SK-N-SH treated with all-trans-retinoic acid at 6 μM for 48 hours (cell line): ENCODE measurements around the gene ARHGEF16.

ENCODE experiments used
- ATAC-seq: fragments of 200-7000 bp; cut with Tn5 transposase; 3 replicates; pipeline ENCODE4 v1.9.1; 2020; ENCODE audit warnings: mild to moderate bottlenecking, moderate library complexity
- ARNTL ChIP-seq: fragments of 450-650 bp; formaldehyde crosslinking; IDR thresholded peaks from 2 replicates; pipeline ENCODE4 v1.5.0; 2020; ENCODE audit warnings: low read depth, mild to moderate bottlenecking, moderate library complexity, borderline replicate concordance
- BACH2 ChIP-seq: fragments of 250-450 bp; sonication (Bioruptor Pico); IDR thresholded peaks from 2 replicates; pipeline ENCODE4 v1.9.0; 2021; ENCODE audit warnings: mild to moderate bottlenecking, borderline replicate concordance
- CSDC2 ChIP-seq: fragments of 250-450 bp; sonication (Bioruptor Pico); IDR thresholded peaks from 2 replicates; pipeline ENCODE4 v1.5.0; 2020; ENCODE audit warnings: mild to moderate bottlenecking, moderate library complexity
- ESRRG ChIP-seq: fragments of 250-450 bp; sonication (Bioruptor Pico); IDR thresholded peaks from 2 replicates; pipeline ENCODE4 v1.6.1; 2021; ENCODE audit warnings: mild to moderate bottlenecking
- OSR1 ChIP-seq: fragments of 250-450 bp; sonication (Bioruptor Pico); IDR thresholded peaks from 2 replicates; pipeline ENCODE4 v1.8.0; 2022; ENCODE audit warnings: moderate library complexity, mild to moderate bottlenecking, inconsistent platforms
- PPARA ChIP-seq: fragments of 250-450 bp; sonication (Bioruptor Pico); IDR thresholded peaks from 2 replicates; pipeline ENCODE4 v1.5.0; 2020; ENCODE audit warnings: mild to moderate bottlenecking, borderline replicate concordance
- RARB ChIP-seq: fragments of 250-450 bp; sonication (Bioruptor Pico); IDR thresholded peaks from 2 replicates; pipeline ENCODE4 v1.8.0; 2021; ENCODE audit warnings: mild to moderate bottlenecking, moderate library complexity
- SNAI2 ChIP-seq: fragments of 250-450 bp; sonication (Bioruptor Pico); IDR thresholded peaks from 2 replicates; pipeline ENCODE4 v1.5.0; 2020; ENCODE audit warnings: mild to moderate bottlenecking, moderate library complexity
- TCF4 ChIP-seq: fragments of 250-450 bp; sonication (Bioruptor Pico); IDR thresholded peaks from 2 replicates; pipeline ENCODE4 v1.8.0; 2021; ENCODE audit warnings: mild to moderate bottlenecking, moderate library complexity, borderline replicate concordance
- TOX ChIP-seq: fragments of 250-450 bp; sonication (Bioruptor Pico); IDR thresholded peaks from 2 replicates; pipeline ENCODE4 v1.8.0; 2021; ENCODE audit warnings: mild to moderate bottlenecking, moderate library complexity, borderline replicate concordance
- ZC3H10 ChIP-seq: fragments of 250-450 bp; sonication (Bioruptor Pico); IDR thresholded peaks from 2 replicates; pipeline ENCODE4 v1.5.1; 2021; ENCODE audit warnings: mild to moderate bottlenecking, moderate library complexity
- ZFP3 ChIP-seq: fragments of 250-450 bp; sonication (Bioruptor Pico); IDR thresholded peaks from 2 replicates; pipeline ENCODE4 v1.5.0; 2020; ENCODE audit warnings: mild to moderate bottlenecking, moderate library complexity
- ZFP30 ChIP-seq: fragments of 450-650 bp; formaldehyde crosslinking; IDR thresholded peaks from 2 replicates; pipeline ENCODE4 v1.5.0; 2022; ENCODE audit warnings: mild to moderate bottlenecking, moderate library complexity
- ZNF565 ChIP-seq: fragments of 450-650 bp; formaldehyde crosslinking; conservative IDR thresholded peaks from 2 replicates; pipeline ENCODE4 v1.5.0; 2020; ENCODE audit warnings: low read depth, mild to moderate bottlenecking, moderate library complexity
- ZNF70 ChIP-seq: fragments of 450-650 bp; formaldehyde crosslinking; IDR thresholded peaks from 2 replicates; pipeline ENCODE4 v1.5.0; 2020; ENCODE audit warnings: mild to moderate bottlenecking, moderate library complexity
- ZNF8 ChIP-seq: fragments of 450-650 bp; formaldehyde crosslinking; IDR thresholded peaks from 2 replicates; pipeline ENCODE4 v1.5.0; 2020; ENCODE audit warnings: mild to moderate bottlenecking, moderate library complexity
- TF ChIP-seq, protein P1 (sequence below): fragments of 250-450 bp; sonication (Bioruptor Pico); IDR thresholded peaks from 2 replicates; pipeline ENCODE4 v1.8.0; 2020; ENCODE audit warnings: mild to moderate bottlenecking, moderate library complexity, borderline replicate concordance
- TF ChIP-seq, protein P2 (sequence below): fragments of 250-450 bp; sonication (Bioruptor Pico); IDR thresholded peaks from 2 replicates; pipeline ENCODE4 v1.8.0; 2021; ENCODE audit warnings: low read depth, mild to moderate bottlenecking, moderate library complexity, borderline replicate concordance
- TF ChIP-seq, protein P3 (sequence below): fragments of 250-450 bp; sonication (Bioruptor Pico); IDR thresholded peaks from 2 replicates; pipeline ENCODE4 v1.5.1; 2020; ENCODE audit warnings: low read depth, mild to moderate bottlenecking, moderate library complexity

ARHGEF16 gene

DNA sequence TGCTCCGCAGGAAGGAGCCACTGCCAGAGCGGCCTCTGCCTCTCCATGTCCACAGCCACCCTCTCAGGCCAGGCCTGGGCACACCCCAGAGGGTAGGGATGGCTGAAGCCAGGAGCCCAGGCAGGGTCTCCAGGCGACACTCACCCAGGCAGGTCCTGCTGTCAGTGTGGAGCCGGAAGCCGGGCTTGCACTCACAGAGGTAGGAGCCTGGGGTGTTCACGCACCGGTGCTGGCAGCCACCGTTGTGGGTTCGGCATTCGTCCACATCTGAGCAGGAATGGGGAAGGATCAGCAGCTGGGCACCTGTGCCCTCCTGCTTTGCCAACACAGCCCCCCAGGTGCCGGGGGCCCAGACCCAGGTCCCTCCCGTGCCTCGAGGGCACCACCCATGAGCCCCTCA lies 69.5 kb downstream of the ARHGEF16 start:
- no peak for TF ChIP-seq ARNTL
- TF ChIP-seq, protein P1, sequence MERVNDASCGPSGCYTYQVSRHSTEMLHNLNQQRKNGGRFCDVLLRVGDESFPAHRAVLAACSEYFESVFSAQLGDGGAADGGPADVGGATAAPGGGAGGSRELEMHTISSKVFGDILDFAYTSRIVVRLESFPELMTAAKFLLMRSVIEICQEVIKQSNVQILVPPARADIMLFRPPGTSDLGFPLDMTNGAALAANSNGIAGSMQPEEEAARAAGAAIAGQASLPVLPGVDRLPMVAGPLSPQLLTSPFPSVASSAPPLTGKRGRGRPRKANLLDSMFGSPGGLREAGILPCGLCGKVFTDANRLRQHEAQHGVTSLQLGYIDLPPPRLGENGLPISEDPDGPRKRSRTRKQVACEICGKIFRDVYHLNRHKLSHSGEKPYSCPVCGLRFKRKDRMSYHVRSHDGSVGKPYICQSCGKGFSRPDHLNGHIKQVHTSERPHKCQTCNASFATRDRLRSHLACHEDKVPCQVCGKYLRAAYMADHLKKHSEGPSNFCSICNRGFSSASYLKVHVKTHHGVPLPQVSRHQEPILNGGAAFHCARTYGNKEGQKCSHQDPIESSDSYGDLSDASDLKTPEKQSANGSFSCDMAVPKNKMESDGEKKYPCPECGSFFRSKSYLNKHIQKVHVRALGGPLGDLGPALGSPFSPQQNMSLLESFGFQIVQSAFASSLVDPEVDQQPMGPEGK: no peak
- TF ChIP-seq ZC3H10 (CRISPR knock-in tag): no peak
- no peak for ATAC-seq

DNA sequence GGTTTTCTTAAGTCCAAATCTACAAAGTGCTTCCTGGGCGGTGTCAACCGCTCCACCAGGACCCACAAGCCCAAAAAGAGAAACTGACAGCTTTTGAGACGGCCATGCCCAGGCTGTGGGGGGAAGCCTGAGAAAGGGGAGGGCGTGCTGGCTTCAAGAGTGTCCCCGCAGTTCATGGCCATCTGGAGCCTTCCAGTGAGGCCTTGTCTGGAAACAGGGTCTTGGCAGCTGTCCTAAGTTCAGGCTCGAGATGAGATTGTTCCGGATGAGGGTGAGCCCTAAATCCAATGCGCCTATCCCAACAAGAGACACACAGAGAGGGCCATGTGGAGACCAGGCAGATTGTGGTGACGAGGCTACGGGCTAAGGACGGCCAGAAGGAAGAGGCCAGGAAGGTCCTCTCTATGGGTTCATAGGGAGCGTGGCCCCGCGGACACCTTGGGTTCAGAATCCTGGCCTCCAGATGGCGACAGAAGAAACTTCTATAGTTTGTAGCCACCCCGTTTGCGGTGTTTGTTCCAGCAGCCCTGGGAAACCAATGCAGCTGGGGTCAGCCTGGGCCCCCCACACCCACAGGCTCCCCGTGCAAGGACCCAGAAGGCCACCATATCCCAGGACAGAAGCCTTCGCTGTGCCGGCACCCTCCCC lies 70.2 kb downstream of the ARHGEF16 start:
- TF ChIP-seq ZNF70 (CRISPR knock-in tag) (no peak), OSR1 (CRISPR knock-in tag) (no peak), TCF4 (CRISPR knock-in tag) (no peak), ZFP30 (CRISPR knock-in tag) (no peak), PPARA (CRISPR knock-in tag) (no peak), CSDC2 (CRISPR knock-in tag) (no peak), ZC3H10 (CRISPR knock-in tag) (no peak), SNAI2 (no peak), TOX (CRISPR knock-in tag) (no peak), BACH2 (CRISPR knock-in tag) (no peak), ARNTL (no peak), ZNF8 (no peak), ESRRG (no peak), RARB (CRISPR knock-in tag) (no peak), ZNF565 (no peak)
- TF ChIP-seq, protein P2, sequence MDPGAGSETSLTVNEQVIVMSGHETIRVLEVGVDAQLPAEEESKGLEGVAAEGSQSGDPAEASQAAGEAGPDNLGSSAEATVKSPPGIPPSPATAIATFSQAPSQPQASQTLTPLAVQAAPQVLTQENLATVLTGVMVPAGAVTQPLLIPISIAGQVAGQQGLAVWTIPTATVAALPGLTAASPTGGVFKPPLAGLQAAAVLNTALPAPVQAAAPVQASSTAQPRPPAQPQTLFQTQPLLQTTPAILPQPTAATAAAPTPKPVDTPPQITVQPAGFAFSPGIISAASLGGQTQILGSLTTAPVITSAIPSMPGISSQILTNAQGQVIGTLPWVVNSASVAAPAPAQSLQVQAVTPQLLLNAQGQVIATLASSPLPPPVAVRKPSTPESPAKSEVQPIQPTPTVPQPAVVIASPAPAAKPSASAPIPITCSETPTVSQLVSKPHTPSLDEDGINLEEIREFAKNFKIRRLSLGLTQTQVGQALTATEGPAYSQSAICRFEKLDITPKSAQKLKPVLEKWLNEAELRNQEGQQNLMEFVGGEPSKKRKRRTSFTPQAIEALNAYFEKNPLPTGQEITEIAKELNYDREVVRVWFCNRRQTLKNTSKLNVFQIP (CRISPR knock-in tag): no peak
- TF ChIP-seq, protein P3, sequence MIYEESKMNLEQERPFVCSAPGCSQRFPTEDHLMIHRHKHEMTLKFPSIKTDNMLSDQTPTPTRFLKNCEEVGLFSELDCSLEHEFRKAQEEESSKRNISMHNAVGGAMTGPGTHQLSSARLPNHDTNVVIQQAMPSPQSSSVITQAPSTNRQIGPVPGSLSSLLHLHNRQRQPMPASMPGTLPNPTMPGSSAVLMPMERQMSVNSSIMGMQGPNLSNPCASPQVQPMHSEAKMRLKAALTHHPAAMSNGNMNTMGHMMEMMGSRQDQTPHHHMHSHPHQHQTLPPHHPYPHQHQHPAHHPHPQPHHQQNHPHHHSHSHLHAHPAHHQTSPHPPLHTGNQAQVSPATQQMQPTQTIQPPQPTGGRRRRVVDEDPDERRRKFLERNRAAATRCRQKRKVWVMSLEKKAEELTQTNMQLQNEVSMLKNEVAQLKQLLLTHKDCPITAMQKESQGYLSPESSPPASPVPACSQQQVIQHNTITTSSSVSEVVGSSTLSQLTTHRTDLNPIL (CRISPR knock-in tag): no peak
- no peak for ATAC-seq

DNA sequence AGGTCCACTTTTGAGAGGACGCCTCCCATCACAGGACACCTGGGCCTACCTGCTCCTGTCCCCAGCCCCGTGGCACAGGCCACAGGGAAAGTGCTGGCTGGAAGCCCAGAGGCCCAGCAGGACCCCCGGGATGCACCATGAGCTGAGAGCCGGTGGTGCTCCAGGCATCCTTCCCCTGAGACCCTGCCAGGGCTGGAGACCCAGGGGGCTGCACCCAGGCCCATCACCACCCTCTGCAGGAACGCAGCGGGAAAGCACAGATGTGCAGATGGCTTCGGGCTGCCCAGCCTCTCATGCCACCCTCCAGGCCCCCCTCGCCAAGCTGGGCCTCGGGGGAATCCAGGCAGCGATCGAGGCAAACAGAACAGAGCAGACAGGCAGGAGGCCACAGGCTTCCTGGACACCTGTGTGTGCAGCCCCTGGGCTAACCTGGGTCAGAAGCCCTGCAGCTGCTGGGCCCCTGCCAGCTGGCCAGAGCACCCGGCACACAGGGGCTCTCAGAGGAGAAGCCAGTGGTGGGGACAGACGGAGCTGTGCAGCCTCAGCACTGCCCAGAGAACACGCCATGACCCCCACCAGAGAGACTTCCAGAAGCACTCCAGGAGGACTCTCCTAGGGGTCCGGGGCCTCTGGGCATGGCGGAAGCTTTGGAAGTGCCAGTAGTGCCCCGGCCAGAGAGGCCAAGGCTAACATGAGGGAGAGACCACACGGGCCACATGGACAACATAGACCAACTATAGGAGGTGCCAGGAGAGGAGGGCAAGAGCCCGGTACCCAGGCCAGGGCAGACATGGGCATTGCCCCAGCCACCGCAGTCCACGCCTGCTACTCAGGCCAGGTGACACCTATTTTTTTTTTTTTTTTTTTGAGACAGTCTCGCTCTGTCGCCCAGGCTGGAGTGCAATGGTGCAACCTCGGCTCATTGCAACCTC lies 71.4 kb downstream of the ARHGEF16 start:
- no peak for TF ChIP-seq ARNTL
- no peak for TF ChIP-seq TCF4 (CRISPR knock-in tag)
- ATAC-seq: no peak

DNA sequence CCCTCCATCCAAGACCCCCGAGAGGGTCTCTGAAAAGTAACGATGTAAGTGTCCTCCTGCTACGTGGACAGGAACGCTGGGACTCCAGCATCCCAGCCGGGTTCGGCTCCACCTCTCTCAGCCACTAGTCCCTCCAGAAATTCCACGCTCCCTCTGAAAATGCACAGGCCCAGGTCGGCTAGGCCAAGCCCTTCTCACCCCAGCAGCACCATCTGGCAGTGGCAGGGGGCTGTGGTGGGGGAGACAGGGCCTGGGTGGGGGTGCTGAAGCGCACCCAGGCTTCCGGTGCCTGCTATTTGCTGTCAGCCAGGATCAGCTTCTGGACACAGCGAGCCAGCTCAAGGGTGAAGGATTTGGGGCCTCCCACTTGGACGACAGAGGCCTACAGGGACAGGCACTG lies 73.3 kb downstream of the ARHGEF16 start:
- ATAC-seq: no peak
- TF ChIP-seq ZFP30 (CRISPR knock-in tag) (no peak), RARB (CRISPR knock-in tag) (no peak), ZNF8 (no peak), CSDC2 (CRISPR knock-in tag) (no peak), ZNF70 (CRISPR knock-in tag) (no peak), ZFP3 (CRISPR knock-in tag) (no peak)
- TF ChIP-seq, protein P2 (CRISPR knock-in tag): no peak
